ENCODE data around the gene RNF212B.
"Not testable (repeated sequence)": the region's sequence is repeated elsewhere in the genome, so short reads cannot be mapped to it uniquely, and the experiment has no call there.

DNA sequence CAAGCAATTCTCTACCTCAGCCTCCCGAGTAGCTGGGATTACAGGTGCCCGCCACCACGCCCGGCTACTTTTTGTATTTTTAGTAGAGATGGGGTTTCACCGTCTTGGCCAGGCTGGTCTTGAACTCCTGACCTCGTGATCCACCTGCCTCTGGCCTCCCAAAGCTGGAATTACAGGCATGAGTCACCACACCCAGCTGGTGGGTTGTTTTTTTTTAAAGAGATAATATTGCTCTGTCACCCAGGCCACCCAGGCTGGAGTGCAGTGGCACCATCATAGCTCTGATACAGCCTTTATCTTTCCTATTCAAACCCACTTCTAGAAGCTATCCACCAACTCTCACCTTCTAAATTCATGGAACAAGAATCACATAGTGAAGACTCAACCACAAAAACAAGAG, 40.2 kb downstream of the RNF212B start:
- TF ChIP-seq, protein P1, sequence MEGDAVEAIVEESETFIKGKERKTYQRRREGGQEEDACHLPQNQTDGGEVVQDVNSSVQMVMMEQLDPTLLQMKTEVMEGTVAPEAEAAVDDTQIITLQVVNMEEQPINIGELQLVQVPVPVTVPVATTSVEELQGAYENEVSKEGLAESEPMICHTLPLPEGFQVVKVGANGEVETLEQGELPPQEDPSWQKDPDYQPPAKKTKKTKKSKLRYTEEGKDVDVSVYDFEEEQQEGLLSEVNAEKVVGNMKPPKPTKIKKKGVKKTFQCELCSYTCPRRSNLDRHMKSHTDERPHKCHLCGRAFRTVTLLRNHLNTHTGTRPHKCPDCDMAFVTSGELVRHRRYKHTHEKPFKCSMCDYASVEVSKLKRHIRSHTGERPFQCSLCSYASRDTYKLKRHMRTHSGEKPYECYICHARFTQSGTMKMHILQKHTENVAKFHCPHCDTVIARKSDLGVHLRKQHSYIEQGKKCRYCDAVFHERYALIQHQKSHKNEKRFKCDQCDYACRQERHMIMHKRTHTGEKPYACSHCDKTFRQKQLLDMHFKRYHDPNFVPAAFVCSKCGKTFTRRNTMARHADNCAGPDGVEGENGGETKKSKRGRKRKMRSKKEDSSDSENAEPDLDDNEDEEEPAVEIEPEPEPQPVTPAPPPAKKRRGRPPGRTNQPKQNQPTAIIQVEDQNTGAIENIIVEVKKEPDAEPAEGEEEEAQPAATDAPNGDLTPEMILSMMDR (IDR thresholded peaks at IDR 0.05; ENCODE audit: insufficient read depth, low read length), result not testable (repeated sequence)
- TF ChIP-seq, protein P2, sequence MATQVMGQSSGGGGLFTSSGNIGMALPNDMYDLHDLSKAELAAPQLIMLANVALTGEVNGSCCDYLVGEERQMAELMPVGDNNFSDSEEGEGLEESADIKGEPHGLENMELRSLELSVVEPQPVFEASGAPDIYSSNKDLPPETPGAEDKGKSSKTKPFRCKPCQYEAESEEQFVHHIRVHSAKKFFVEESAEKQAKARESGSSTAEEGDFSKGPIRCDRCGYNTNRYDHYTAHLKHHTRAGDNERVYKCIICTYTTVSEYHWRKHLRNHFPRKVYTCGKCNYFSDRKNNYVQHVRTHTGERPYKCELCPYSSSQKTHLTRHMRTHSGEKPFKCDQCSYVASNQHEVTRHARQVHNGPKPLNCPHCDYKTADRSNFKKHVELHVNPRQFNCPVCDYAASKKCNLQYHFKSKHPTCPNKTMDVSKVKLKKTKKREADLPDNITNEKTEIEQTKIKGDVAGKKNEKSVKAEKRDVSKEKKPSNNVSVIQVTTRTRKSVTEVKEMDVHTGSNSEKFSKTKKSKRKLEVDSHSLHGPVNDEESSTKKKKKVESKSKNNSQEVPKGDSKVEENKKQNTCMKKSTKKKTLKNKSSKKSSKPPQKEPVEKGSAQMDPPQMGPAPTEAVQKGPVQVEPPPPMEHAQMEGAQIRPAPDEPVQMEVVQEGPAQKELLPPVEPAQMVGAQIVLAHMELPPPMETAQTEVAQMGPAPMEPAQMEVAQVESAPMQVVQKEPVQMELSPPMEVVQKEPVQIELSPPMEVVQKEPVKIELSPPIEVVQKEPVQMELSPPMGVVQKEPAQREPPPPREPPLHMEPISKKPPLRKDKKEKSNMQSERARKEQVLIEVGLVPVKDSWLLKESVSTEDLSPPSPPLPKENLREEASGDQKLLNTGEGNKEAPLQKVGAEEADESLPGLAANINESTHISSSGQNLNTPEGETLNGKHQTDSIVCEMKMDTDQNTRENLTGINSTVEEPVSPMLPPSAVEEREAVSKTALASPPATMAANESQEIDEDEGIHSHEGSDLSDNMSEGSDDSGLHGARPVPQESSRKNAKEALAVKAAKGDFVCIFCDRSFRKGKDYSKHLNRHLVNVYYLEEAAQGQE (IDR thresholded peaks at IDR 0.05; ENCODE audit: insufficient replicate concordance, low read depth), result not testable (repeated sequence)
